GM21367 (cell line): ENCODE data around the gene ZNF22.

Experiments
- ATAC-seq: cut with Tn5 transposase; IDR thresholded peaks from one replicate; pipeline ENCODE4 v1.9.1; 2021; ENCODE audit not compliant: unreplicated experiment

Gene ZNF22

GRCh38 chr10:44963772-44964633, 36.7 kb upstream of the ZNF22 start:
- ATAC-seq = peak; percentile 15

- no peak for ATAC-seq
Measured at GRCh38 chr10:44965104-44965503, 35.6 kb upstream of the ZNF22 start.

- ATAC-seq = no peak
Measured at GRCh38 chr10:44965651-44966097, 35.0 kb upstream of the ZNF22 start.

GRCh38 chr10:44966129-44966815, 34.5 kb upstream of the ZNF22 start:
- ATAC-seq = no peak

GRCh38 chr10:44966816-44967509, 33.8 kb upstream of the ZNF22 start:
- no peak for ATAC-seq

GRCh38 chr10:44967616-44968015, 33.1 kb upstream of the ZNF22 start:
- ATAC-seq = no peak

- ATAC-seq = no peak
Measured at GRCh38 chr10:44968091-44968490, 32.6 kb upstream of the ZNF22 start.

GRCh38 chr10:44968500-44969400, 32.0 kb upstream of the ZNF22 start:
- ATAC-seq = no peak

- no peak for ATAC-seq
Measured at GRCh38 chr10:44969854-44970253, 30.9 kb upstream of the ZNF22 start.

- ATAC-seq = no peak
Measured at GRCh38 chr10:44970812-44971395, 29.8 kb upstream of the ZNF22 start.

GRCh38 chr10:44971434-44971833, 29.3 kb upstream of the ZNF22 start:
- no peak for ATAC-seq

- ATAC-seq = no peak
Measured at GRCh38 chr10:44971935-44972757, 28.6 kb upstream of the ZNF22 start.

GRCh38 chr10:44972874-44973306, 27.8 kb upstream of the ZNF22 start:
- no peak for ATAC-seq

- no peak for ATAC-seq
Measured at GRCh38 chr10:44973323-44974081, 27.2 kb upstream of the ZNF22 start.

GRCh38 chr10:44974082-44974627, 26.6 kb upstream of the ZNF22 start:
- ATAC-seq = no peak

- peak; percentile 69 for ATAC-seq
Measured at GRCh38 chr10:44974628-44975430, 25.9 kb upstream of the ZNF22 start.
